HepG2 (cell line): ENCODE data around the gene HIBADH. TPM values are rescaled to one million over a fixed set of nuclear protein-coding genes. Genes with fewer than 3 reads are reported as not detected.

Experiments
- ATAC-seq: fragments of 200-7000 bp; cut with Tn5 transposase; 3 replicates; pipeline ENCODE4 v1.9.1; 2020; ENCODE audit warnings: mild to moderate bottlenecking, moderate library complexity
- BruUV-seq: library from RNA; stranded (reverse); fragments of 400-500 nt; replicated peaks from 2 replicates; lab custom pipeline; 2021; lab: Mats Ljungman, UMichigan
- CTCF ChIA-PET: fragments of 300-600 bp; formaldehyde crosslinking; extraction: SDS; loops from one replicate; lab custom pipeline; 2021; ENCODE audit warnings: low total read pairs, inconsistent platforms, low intra/inter-chr PET ratio; lab: Yijun Ruan, JAX
- POLR2A ChIA-PET: fragments of 350-600 bp; sonication (Branson Sonifier 250); formaldehyde crosslinking; loops from one replicate; lab custom pipeline; 2020; ENCODE audit warnings: antibody characterized with exemption, inconsistent platforms; lab: Yijun Ruan, JAX
- DNase-seq: peaks from one replicate; pipeline ENCODE4 v3.0.0-alpha.2; 2015; ENCODE audit warnings: low spot score
- FAIRE-seq: peaks from 3 replicates; lab custom pipeline; 2011; peaks lifted over from hg19 to GRCh38; lab: Jason Lieb, UNC
- H2AFZ ChIP-seq: one replicate; pipeline ENCODE4 v1.6.1; 2011; ENCODE audit warnings: low read length, inconsistent platforms
- H3K27ac ChIP-seq: fragments of 300-600 bp; 3 replicates; pipeline ENCODE4 v1.8.0; 2011; ENCODE audit warnings: mixed run types, mild to moderate bottlenecking, mixed read lengths, low read length, inconsistent platforms; ENCODE audit not compliant: insufficient read depth; ENCODE audit errors: extremely low read length
- H3K27me3 ChIP-seq, 2 experiments: fragments of 200-600 bp in 1 of 2; 2 replicates in 1 of 2; 3 replicates in 1 of 2; pipeline versions ENCODE4 v1.6.0 to v1.8.0; 2011; ENCODE audit warnings: low read length in 2 of 2, mild to moderate bottlenecking in 2 of 2, moderate library complexity in 2 of 2, inconsistent platforms in 1 of 2; ENCODE audit not compliant: insufficient read depth in 2 of 2, control insufficient read depth in 1 of 2
- H3K36me3 ChIP-seq, 2 experiments: fragments of 200-600 bp in 1 of 2; replicated peaks in 1 of 2; 2 replicates in 1 of 2; 3 replicates in 1 of 2; pipeline versions ENCODE4 v1.5.1 to v1.8.0; 2011; ENCODE audit warnings: low read length in 2 of 2, inconsistent platforms in 1 of 2; ENCODE audit not compliant: insufficient read depth in 2 of 2, control insufficient read depth in 1 of 2
- H3K4me1 ChIP-seq: 2 replicates; pipeline ENCODE4 v1.5.1; 2012; ENCODE audit warnings: low read length, inconsistent platforms; ENCODE audit not compliant: insufficient read depth
- H3K4me2 ChIP-seq: 2 replicates; pipeline ENCODE4 v1.6.0; 2011; ENCODE audit warnings: low read depth, low read length, inconsistent platforms
- H3K4me3 ChIP-seq, 3 experiments: fragments of 200-600 bp in 1 of 3; sonication (generic), shearing (Covaris generic) in 1 of 3; replicated peaks in 1 of 3; 2 replicates each; pipeline ENCODE4 v1.5.1; 2011 to 2016; ENCODE audit warnings: low read length in 3 of 3, inconsistent platforms in 2 of 3, low read depth in 2 of 3, mild to moderate bottlenecking in 2 of 3, control low read depth in 1 of 3, mixed read lengths in 1 of 3; ENCODE audit not compliant: insufficient read depth in 1 of 3
- H3K79me2 ChIP-seq: one replicate; pipeline ENCODE4 v1.6.1; 2011; ENCODE audit warnings: low read length, inconsistent platforms; ENCODE audit not compliant: insufficient read depth
- H3K9ac ChIP-seq: 2 replicates; pipeline ENCODE4 v1.6.0; 2011; ENCODE audit warnings: mild to moderate bottlenecking, low read depth, low read length, inconsistent platforms; ENCODE audit not compliant: insufficient read depth
- H3K9me3 ChIP-seq: 2 replicates; pipeline ENCODE4 v1.5.1; 2012; ENCODE audit warnings: mild to moderate bottlenecking, low read length
- H4K20me1 ChIP-seq: 2 replicates; pipeline ENCODE4 v1.6.0; 2011; ENCODE audit warnings: inconsistent platforms, mild to moderate bottlenecking, low read length, moderate library complexity; ENCODE audit not compliant: insufficient read depth
- BCL6 ChIP-seq: IDR thresholded peaks from 2 replicates; pipeline ENCODE4 v1.6.1; 2016; ENCODE audit warnings: missing genetic modification reagents, missing compliant biosample characterization
- RBAK ChIP-seq: sonication (generic); formaldehyde crosslinking; IDR thresholded peaks from 2 replicates; pipeline ENCODE4 v1.5.1; 2020; ENCODE audit warnings: mild to moderate bottlenecking, missing genetic modification reagents
- RCOR2 ChIP-seq: IDR thresholded peaks from 2 replicates; pipeline ENCODE4 v1.6.1; 2016; ENCODE audit warnings: missing biosample characterization, missing genetic modification reagents
- ZFP82 ChIP-seq: sonication (generic); formaldehyde crosslinking; IDR thresholded peaks from 2 replicates; pipeline ENCODE4 v1.5.1; 2020; ENCODE audit warnings: mild to moderate bottlenecking, missing genetic modification reagents, borderline replicate concordance
- ZNF263 ChIP-seq: sonication (generic); formaldehyde crosslinking; IDR thresholded peaks from 2 replicates; pipeline ENCODE4 v1.4.0; 2020; ENCODE audit warnings: missing genetic modification reagents
- ZNF362 ChIP-seq: sonication (generic); formaldehyde crosslinking; IDR thresholded peaks from 2 replicates; pipeline ENCODE4 v1.4.0; 2020; ENCODE audit warnings: missing genetic modification reagents, mild to moderate bottlenecking, borderline replicate concordance
- WGBS: methylation state at CpG from one replicate; pipeline ENCODE4 v1.1.6; 2017; ENCODE audit warnings: low lambda C conversion rate; 5-methylcytosine and 5-hydroxymethylcytosine counted together
- in situ Hi-C: cut with HindIII; loops from 2 replicates; pipeline ENCODE4 v1.10.0; 2017; ENCODE audit warnings: low pct_unique_long_range_greater_than_20kb; ENCODE audit not compliant: extremely low pct_ligation_motif_present
- intact Hi-C: fragments of 100-400 bp; cut with micrococcal nuclease; formaldehyde crosslinking; loops from one replicate; pipeline ENCODE4 v1.10.0; 2022; ENCODE audit not compliant: unreplicated experiment
- polyA plus RNA-seq, 8 experiments: library from polyadenylated mRNA; depleted of rRNA in 3 of 8; stranded (reverse) in 7 of 8; unstranded in 1 of 8; fragments of >200 nt; fragmentation: Illumina TruSeq in 4 of 8; extraction: Trizol in 4 of 8; gene quantifications; 2 replicates each; pipeline versions ENCODE4 v1.2.1 to v1.2.3, GENCODE V29; 2011 to 2016; ENCODE audit warnings: low read depth in 4 of 8, missing spikeins in 1 of 8, mixed read lengths in 1 of 8; ENCODE audit not compliant: insufficient read depth in 1 of 8
- total RNA-seq, 5 experiments: library from RNA; depleted of rRNA; stranded (reverse); fragments of >200 nt; fragmentation: Illumina TruSeq; extraction: Trizol; gene quantifications; 2 replicates each; pipeline ENCODE4 v1.2.3, GENCODE V29; 2016; ENCODE audit warnings: low read depth in 1 of 5
- TF ChIP-seq, protein P1 (sequence below), 2 experiments: fragments of 450-650 bp in 1 of 2; sonication (generic) in 1 of 2; formaldehyde crosslinking; IDR thresholded peaks; 2 replicates each; pipeline versions ENCODE4 v1.5.0 to v1.8.0; 2020 to 2022; ENCODE audit warnings: mild to moderate bottlenecking in 1 of 2, missing genetic modification reagents in 1 of 2
- TF ChIP-seq, protein P2 (sequence below): sonication (generic); formaldehyde crosslinking; IDR thresholded peaks from 2 replicates; pipeline ENCODE4 v1.4.0; 2020; ENCODE audit warnings: mild to moderate bottlenecking, missing genetic modification reagents
- TF ChIP-seq, protein P3 (sequence below): sonication (generic); formaldehyde crosslinking; IDR thresholded peaks from 2 replicates; pipeline ENCODE4 v1.5.1; 2020; ENCODE audit warnings: missing genetic modification reagents, mild to moderate bottlenecking, borderline replicate concordance

HIBADH gene
- total and polyA plus RNA-seq, 2 of the 13 experiments (the other 11 are each of a cell fraction or from before 2014, with no cell fraction given): 49.9 to 59.5 TPM

DNA sequence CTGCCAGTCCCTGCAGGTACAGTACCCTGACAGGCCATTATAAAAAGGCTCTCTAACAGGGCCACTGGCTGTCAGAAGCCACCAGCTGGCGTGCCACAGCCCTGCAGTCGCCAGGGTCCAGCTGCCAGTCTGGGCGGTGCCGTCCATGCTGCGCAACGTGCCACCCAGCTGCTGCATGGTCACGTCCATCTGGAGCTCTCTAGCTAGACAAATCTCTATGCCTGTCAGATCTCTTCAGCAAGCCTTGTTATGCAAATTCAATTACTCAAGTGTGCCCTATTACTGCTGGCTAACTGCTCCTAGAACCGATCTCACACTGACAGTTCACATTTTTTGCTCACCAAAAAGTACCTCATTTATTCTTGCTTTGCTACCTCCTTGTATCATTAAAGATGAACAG is 75.9 kb downstream of the HIBADH start:
- H3K27ac ChIP-seq: no peak overlapping the region
- in situ Hi-C loops: no loop called here

More for the DNA sequence above, 75.9 kb downstream of the HIBADH start:
- Histone ChIP-seq H3K4me1 (no peaks in the 10 kb centered on the region), H3K4me3 (no peak overlapping the region), H2AFZ (no peak overlapping the region), H4K20me1 (no peaks in the 10 kb centered on the region), H3K9me3 (no peaks in the 10 kb centered on the region), H3K36me3 (no peaks in the 10 kb centered on the region; a peak in 1 of 5 replicates), H3K9ac (no peak overlapping the region), H3K4me2 (no peak overlapping the region), H3K79me2 (no peaks in the 10 kb centered on the region), H3K27me3 (no peaks in the 10 kb centered on the region)
- ChIA-PET POLR2A (no interaction called here), CTCF (no interaction called here)
- WGBS: 91% methylated on average over 6 of the region's 8 CpGs
- BruUV-seq: no TSS peak
- FAIRE-seq: no peak
- TF ChIP-seq, protein P1, sequence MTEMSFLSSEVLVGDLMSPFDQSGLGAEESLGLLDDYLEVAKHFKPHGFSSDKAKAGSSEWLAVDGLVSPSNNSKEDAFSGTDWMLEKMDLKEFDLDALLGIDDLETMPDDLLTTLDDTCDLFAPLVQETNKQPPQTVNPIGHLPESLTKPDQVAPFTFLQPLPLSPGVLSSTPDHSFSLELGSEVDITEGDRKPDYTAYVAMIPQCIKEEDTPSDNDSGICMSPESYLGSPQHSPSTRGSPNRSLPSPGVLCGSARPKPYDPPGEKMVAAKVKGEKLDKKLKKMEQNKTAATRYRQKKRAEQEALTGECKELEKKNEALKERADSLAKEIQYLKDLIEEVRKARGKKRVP (CRISPR knock-in tag; IDR thresholded peaks at IDR 0.05): no peak
- TF ChIP-seq RBAK (CRISPR knock-in tag): no peak
- TF ChIP-seq, protein P2, sequence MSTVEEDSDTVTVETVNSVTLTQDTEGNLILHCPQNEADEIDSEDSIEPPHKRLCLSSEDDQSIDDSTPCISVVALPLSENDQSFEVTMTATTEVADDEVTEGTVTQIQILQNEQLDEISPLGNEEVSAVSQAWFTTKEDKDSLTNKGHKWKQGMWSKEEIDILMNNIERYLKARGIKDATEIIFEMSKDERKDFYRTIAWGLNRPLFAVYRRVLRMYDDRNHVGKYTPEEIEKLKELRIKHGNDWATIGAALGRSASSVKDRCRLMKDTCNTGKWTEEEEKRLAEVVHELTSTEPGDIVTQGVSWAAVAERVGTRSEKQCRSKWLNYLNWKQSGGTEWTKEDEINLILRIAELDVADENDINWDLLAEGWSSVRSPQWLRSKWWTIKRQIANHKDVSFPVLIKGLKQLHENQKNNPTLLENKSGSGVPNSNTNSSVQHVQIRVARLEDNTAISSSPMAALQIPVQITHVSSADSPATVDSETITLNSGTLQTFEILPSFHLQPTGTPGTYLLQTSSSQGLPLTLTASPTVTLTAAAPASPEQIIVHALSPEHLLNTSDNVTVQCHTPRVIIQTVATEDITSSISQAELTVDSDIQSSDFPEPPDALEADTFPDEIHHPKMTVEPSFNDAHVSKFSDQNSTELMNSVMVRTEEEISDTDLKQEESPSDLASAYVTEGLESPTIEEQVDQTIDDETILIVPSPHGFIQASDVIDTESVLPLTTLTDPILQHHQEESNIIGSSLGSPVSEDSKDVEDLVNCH (CRISPR knock-in tag): no peak
- no peak for TF ChIP-seq ZNF263 (CRISPR knock-in tag)
- no peak for TF ChIP-seq BCL6 (CRISPR knock-in tag)
- no peak for TF ChIP-seq RCOR2 (CRISPR knock-in tag)
- TF ChIP-seq, protein P3, sequence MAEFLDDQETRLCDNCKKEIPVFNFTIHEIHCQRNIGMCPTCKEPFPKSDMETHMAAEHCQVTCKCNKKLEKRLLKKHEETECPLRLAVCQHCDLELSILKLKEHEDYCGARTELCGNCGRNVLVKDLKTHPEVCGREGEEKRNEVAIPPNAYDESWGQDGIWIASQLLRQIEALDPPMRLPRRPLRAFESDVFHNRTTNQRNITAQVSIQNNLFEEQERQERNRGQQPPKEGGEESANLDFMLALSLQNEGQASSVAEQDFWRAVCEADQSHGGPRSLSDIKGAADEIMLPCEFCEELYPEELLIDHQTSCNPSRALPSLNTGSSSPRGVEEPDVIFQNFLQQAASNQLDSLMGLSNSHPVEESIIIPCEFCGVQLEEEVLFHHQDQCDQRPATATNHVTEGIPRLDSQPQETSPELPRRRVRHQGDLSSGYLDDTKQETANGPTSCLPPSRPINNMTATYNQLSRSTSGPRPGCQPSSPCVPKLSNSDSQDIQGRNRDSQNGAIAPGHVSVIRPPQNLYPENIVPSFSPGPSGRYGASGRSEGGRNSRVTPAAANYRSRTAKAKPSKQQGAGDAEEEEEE (CRISPR knock-in tag): no peak
- TF ChIP-seq ZFP82 (CRISPR knock-in tag): no peak
- no peak for TF ChIP-seq ZNF362
- no peak for ATAC-seq
- DNase-seq: no peak
- intact Hi-C loops: no loop called here
